Measurements from ENCODE around the gene PRKCA. TPM values are rescaled to one million over a fixed set of nuclear protein-coding genes. Genes with fewer than 3 reads are reported as not detected.

PRKCA gene
- total RNA-seq, 1 experiment from 2014 or later = 22.6 TPM

DNA sequence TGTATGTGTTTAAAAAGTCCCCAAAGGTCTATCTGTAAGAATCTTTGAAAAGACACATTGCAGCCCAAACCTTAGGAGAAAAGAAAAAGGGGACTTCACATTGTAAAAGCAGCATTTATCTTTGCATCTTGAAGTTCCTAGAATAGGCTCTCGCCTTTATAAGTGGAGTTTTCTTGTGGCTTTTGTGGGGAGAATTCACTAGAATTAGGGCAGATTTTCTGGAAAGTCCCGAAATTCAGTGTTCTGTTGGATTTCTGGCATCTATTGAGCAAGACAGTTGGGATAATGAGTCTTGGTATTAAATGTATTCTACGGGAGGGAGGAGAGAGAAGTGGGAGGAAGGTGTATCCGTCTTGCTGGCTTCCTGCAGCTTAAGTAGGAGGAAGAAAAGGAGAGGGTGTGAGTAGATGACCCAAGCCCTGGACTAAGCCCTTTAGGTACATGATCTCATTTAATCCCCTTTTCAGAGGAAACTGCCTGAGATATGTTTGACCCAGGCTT lies 62.6 kb downstream of the PRKCA start:
- no peak for DNase-seq
- Histone ChIP-seq H3F3A (ENCODE audit: low read length, unreplicated experiment) (no peaks in the 10 kb centered on the region), H3K27ac (ENCODE audit: low read length) (no peak overlapping the region), H3K79me2 (ENCODE audit: low read length) (peaks cover 41% of the 10 kb centered on the region), H3K36me3 (ENCODE audit: low read depth, low read length) (no peaks in the 10 kb centered on the region), H3K4me2 (ENCODE audit: low read length) (no peak overlapping the region), H3K4me3 (ENCODE audit: low read length) (no peak overlapping the region), H2AFZ (ENCODE audit: low read length) (no peak overlapping the region), H3K4me1 (ENCODE audit: insufficient read depth, low read length) (peaks cover 10% of the 10 kb centered on the region), H3K9ac (ENCODE audit: low read length) (no peak overlapping the region), H4K20me1 (ENCODE audit: low read length) (no peaks in the 10 kb centered on the region), H3K9me2 (replicated peaks; ENCODE audit: low read length) (no peaks in the 10 kb centered on the region), H3K9me3 (ENCODE audit: low read length) (no peaks in the 10 kb centered on the region), H3K27me3 (ENCODE audit: low read length) (no peaks in the 10 kb centered on the region)
- POLR2A ChIA-PET (ENCODE audit: unreplicated experiment) = no interaction called here
- intact Hi-C loops (cut with micrococcal nuclease) = no loop called here
- no peak for ATAC-seq
- CTCF ChIA-PET = no interaction called here
- no TSS peak for BruUV-seq (replicated peaks)
- no peak for TF ChIP-seq EZH2 (IDR thresholded peaks at IDR 0.05; ENCODE audit: low read length, unreplicated experiment)
- TF ChIP-seq, protein P1, sequence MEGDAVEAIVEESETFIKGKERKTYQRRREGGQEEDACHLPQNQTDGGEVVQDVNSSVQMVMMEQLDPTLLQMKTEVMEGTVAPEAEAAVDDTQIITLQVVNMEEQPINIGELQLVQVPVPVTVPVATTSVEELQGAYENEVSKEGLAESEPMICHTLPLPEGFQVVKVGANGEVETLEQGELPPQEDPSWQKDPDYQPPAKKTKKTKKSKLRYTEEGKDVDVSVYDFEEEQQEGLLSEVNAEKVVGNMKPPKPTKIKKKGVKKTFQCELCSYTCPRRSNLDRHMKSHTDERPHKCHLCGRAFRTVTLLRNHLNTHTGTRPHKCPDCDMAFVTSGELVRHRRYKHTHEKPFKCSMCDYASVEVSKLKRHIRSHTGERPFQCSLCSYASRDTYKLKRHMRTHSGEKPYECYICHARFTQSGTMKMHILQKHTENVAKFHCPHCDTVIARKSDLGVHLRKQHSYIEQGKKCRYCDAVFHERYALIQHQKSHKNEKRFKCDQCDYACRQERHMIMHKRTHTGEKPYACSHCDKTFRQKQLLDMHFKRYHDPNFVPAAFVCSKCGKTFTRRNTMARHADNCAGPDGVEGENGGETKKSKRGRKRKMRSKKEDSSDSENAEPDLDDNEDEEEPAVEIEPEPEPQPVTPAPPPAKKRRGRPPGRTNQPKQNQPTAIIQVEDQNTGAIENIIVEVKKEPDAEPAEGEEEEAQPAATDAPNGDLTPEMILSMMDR (conservative IDR thresholded peaks at IDR 0.05; ENCODE audit: low read depth, low read length) = no peak
- no peak for TF ChIP-seq EZH2phosphoT487 (IDR thresholded peaks at IDR 0.05; ENCODE audit: borderline replicate concordance, low read length)

DNA sequence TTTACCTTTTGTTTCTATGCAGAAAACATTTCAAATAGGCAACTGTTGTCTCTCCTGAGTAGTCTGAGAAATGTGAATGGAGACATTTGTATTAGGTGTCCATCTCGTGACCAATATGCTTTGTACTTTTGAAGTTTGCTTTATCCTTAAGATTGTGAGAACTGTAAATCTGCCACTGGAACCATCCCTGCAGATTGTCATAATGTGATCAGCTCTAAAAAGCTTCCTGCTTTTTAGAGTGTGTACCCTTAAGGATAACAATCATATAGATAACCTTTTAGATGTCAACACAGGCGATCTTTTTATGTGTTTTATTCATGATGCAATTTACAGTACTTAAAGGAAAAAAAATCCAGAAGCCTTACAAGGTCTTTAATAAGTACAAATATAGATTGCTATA lies 63.5 kb downstream of the PRKCA start:
- CTCF ChIA-PET = no interaction called here
- H3K4me2 ChIP-seq (ENCODE audit: low read length) = no peak overlapping the region

GRCh38 chr17:66367107-66367506 lies 64.7 kb downstream of the PRKCA start:
- 0 out of 2 replicates have a peak, but pooled peaks cover 3% of the 10 kb centered on the region for H4K20me1 ChIP-seq (ENCODE audit: low read length)
- no peak overlapping the region for H2AFZ ChIP-seq (ENCODE audit: low read length)
- CTCF ChIA-PET = no interaction called here
- intact Hi-C loops (cut with micrococcal nuclease) = no loop called here
- H3K79me2 ChIP-seq (ENCODE audit: low read length) = peaks cover 23% of the 10 kb centered on the region
- H3F3A ChIP-seq (ENCODE audit: low read length, unreplicated experiment) = no peaks in the 10 kb centered on the region
- no peak overlapping the region for H3K9ac ChIP-seq (ENCODE audit: low read length)
- H3K4me3 ChIP-seq (ENCODE audit: low read length) = no peak overlapping the region
- TF ChIP-seq EZH2 (IDR thresholded peaks at IDR 0.05; ENCODE audit: low read length, unreplicated experiment) = no peak
- no peak for TF ChIP-seq EZH2phosphoT487 (IDR thresholded peaks at IDR 0.05; ENCODE audit: borderline replicate concordance, low read length)
- TF ChIP-seq, protein P1 (conservative IDR thresholded peaks at IDR 0.05; ENCODE audit: low read depth, low read length) = no peak
- ATAC-seq = no peak
- DNase-seq = no peak
- no peaks in the 10 kb centered on the region for H3K9me3 ChIP-seq (ENCODE audit: low read length)
- no peaks in the 10 kb centered on the region for H3K27me3 ChIP-seq (ENCODE audit: low read length)
- H3K4me2 ChIP-seq (ENCODE audit: low read length) = no peak overlapping the region
- H3K36me3 ChIP-seq (ENCODE audit: low read depth, low read length) = no peaks in the 10 kb centered on the region
- POLR2A ChIA-PET (ENCODE audit: unreplicated experiment) = no interaction called here
- peaks cover 14% of the 10 kb centered on the region for H3K4me1 ChIP-seq (ENCODE audit: insufficient read depth, low read length)
- H3K27ac ChIP-seq (ENCODE audit: low read length) = no peak overlapping the region
- no peaks in the 10 kb centered on the region for H3K9me2 ChIP-seq (replicated peaks; ENCODE audit: low read length)
- BruUV-seq (replicated peaks) = no TSS peak

More for the DNA sequence above, 63.5 kb downstream of the PRKCA start:
- Histone ChIP-seq H3K36me3 (ENCODE audit: low read depth, low read length) (no peaks in the 10 kb centered on the region), H3K4me3 (ENCODE audit: low read length) (no peak overlapping the region), H3F3A (ENCODE audit: low read length, unreplicated experiment) (no peaks in the 10 kb centered on the region), H2AFZ (ENCODE audit: low read length) (no peak overlapping the region), H3K9ac (ENCODE audit: low read length) (no peak overlapping the region), H3K27me3 (ENCODE audit: low read length) (no peaks in the 10 kb centered on the region), H3K9me3 (ENCODE audit: low read length) (no peaks in the 10 kb centered on the region), H3K4me1 (ENCODE audit: insufficient read depth, low read length) (peaks cover 4% of the 10 kb centered on the region), H3K79me2 (ENCODE audit: low read length) (peaks cover 32% of the 10 kb centered on the region), H3K9me2 (replicated peaks; ENCODE audit: low read length) (no peaks in the 10 kb centered on the region), H4K20me1 (ENCODE audit: low read length) (no peaks in the 10 kb centered on the region), H3K27ac (ENCODE audit: low read length) (no peak overlapping the region)
- ATAC-seq (no peak), DNase-seq (no peak)
- intact Hi-C loops (cut with micrococcal nuclease) = no loop called here
- TF ChIP-seq EZH2phosphoT487 (IDR thresholded peaks at IDR 0.05; ENCODE audit: borderline replicate concordance, low read length) (no peak), EZH2 (IDR thresholded peaks at IDR 0.05; ENCODE audit: low read length, unreplicated experiment) (no peak)
- TF ChIP-seq, protein P1 (conservative IDR thresholded peaks at IDR 0.05; ENCODE audit: low read depth, low read length) = no peak
- POLR2A ChIA-PET (ENCODE audit: unreplicated experiment) = no interaction called here
- BruUV-seq (replicated peaks) = no TSS peak
